GM23248 (cell line): Measurements from ENCODE around the gene SF3B3. TPM values are rescaled to one million over a fixed set of nuclear protein-coding genes. Genes with fewer than 3 reads are reported as not detected.
"Not testable (repeated sequence)": the region's sequence is repeated elsewhere in the genome, so short reads cannot be mapped to it uniquely, and the experiment has no call there.

Experiments used
- DNase-seq: peaks from one replicate; pipeline ENCODE4 v3.0.0-alpha.2; 2015
- H2AFZ ChIP-seq: fragments of 200-600 bp; sonication (generic); 2 replicates; pipeline ENCODE4 v1.6.1; 2016; ENCODE audit warnings: antibody characterized with exemption
- H3F3A ChIP-seq: fragments of 200-600 bp; sonication (generic); 2 replicates; pipeline ENCODE4 v1.6.1; 2016; ENCODE audit warnings: mild to moderate bottlenecking, antibody characterized with exemption, mixed run types; ENCODE audit not compliant: insufficient read depth
- H3K27ac ChIP-seq: fragments of 200-600 bp; sonication (generic); 2 replicates; pipeline ENCODE4 v1.5.1; 2016; ENCODE audit warnings: mild to moderate bottlenecking
- H3K27me3 ChIP-seq: fragments of 200-600 bp; sonication (generic); replicated peaks from 2 replicates; pipeline ENCODE4 v1.6.1; 2016; ENCODE audit warnings: mild to moderate bottlenecking; ENCODE audit not compliant: insufficient read depth
- H3K36me3 ChIP-seq: fragments of 200-600 bp; sonication (generic); 2 replicates; pipeline ENCODE4 v1.6.1; 2016; ENCODE audit warnings: low read depth, mild to moderate bottlenecking
- H3K4me1 ChIP-seq: fragments of 200-600 bp; sonication (generic); 2 replicates; pipeline ENCODE4 v1.6.1; 2016; ENCODE audit warnings: mild to moderate bottlenecking; ENCODE audit not compliant: insufficient read depth
- H3K4me2 ChIP-seq: fragments of 200-600 bp; sonication (generic); one replicate; pipeline ENCODE4 v1.6.1; 2016; ENCODE audit warnings: mild to moderate bottlenecking; ENCODE audit not compliant: unreplicated experiment
- H3K4me3 ChIP-seq: fragments of 200-600 bp; sonication (generic); 2 replicates; pipeline ENCODE4 v1.5.1; 2016; ENCODE audit warnings: mild to moderate bottlenecking
- H3K79me2 ChIP-seq: fragments of 200-600 bp; sonication (generic); 2 replicates; pipeline ENCODE4 v1.6.1; 2016; ENCODE audit warnings: mild to moderate bottlenecking; ENCODE audit not compliant: insufficient read depth
- H3K9ac ChIP-seq: fragments of 200-600 bp; sonication (generic); 2 replicates; pipeline ENCODE4 v1.6.1; 2016; ENCODE audit warnings: mild to moderate bottlenecking
- H3K9me2 ChIP-seq: fragments of 200-600 bp; sonication (generic); 2 replicates; pipeline ENCODE4 v1.6.1; 2016; ENCODE audit warnings: mixed run types, mild to moderate bottlenecking, moderate library complexity; ENCODE audit not compliant: insufficient read depth
- H3K9me3 ChIP-seq: fragments of 200-600 bp; sonication (generic); one replicate; pipeline ENCODE4 v1.6.1; 2017; ENCODE audit warnings: low read depth
- H4K20me1 ChIP-seq: fragments of 200-600 bp; sonication (generic); 2 replicates; pipeline ENCODE4 v1.6.0; 2016; ENCODE audit not compliant: insufficient read depth
- EZH2 ChIP-seq: fragments of 200-600 bp; sonication (generic); IDR thresholded peaks from 2 replicates; pipeline ENCODE4 v1.6.1; 2018; ENCODE audit warnings: antibody characterized with exemption, mild to moderate bottlenecking; ENCODE audit not compliant: insufficient read depth, poor library complexity, severe bottlenecking
- EZH2phosphoT487 ChIP-seq: fragments of 200-600 bp; sonication (generic); IDR thresholded peaks from 2 replicates; pipeline ENCODE4 v1.6.1; 2018; ENCODE audit warnings: antibody characterized with exemption, moderate library complexity, mild to moderate bottlenecking, low read depth; ENCODE audit not compliant: insufficient read depth
- WGBS, 2 experiments: methylation state at CpG; one replicate each; pipeline ENCODE4 v1.1.6; 2015 to 2017; ENCODE audit warnings: low lambda C conversion rate in 2 of 2, low coverage in 1 of 2; ENCODE audit errors: missing lambda C conversion rate in 2 of 2; 5-methylcytosine and 5-hydroxymethylcytosine counted together
- in situ Hi-C: fragments of 300-500 bp; cut with MboI; formaldehyde crosslinking; loops from 2 replicates; pipeline ENCODE4 v1.15.0; 2020
- polyA plus RNA-seq: library from polyadenylated mRNA; unstranded; fragments of >200 nt; fragmentation: Nextera tagmentation; extraction: Ambion mirVana; gene quantifications from 2 replicates; pipeline ENCODE4 v1.2.1, GENCODE V29; 2016
- total RNA-seq: library from RNA; depleted of rRNA; stranded (reverse); fragments of >200 nt; shearing (Covaris generic); gene quantifications from 2 replicates; pipeline ENCODE4 v1.2.3, GENCODE V29; 2014

SF3B3 gene
- total and polyA plus RNA-seq, 2 experiments from 2014 or later: 166 to 185 TPM

GRCh38 chr16:70526403-70526802 lies 2.8 kb downstream of the SF3B3 start:
- no peaks in the 10 kb centered on the region for H3K27me3 ChIP-seq
- H3K27ac ChIP-seq: peak overlapping the region; percentile 25; the same call in 1 of the 2 replicates
- H3K9ac ChIP-seq: peak overlapping the region; percentile 34
- peak; percentile 26 for DNase-seq
- WGBS, 2 experiments: 77 to 81% methylated on average over 6 of the region's 6 CpGs
- H3K36me3 ChIP-seq: peaks cover 40% of the 10 kb centered on the region
- in situ Hi-C loops: no loop called here
- H3K9me2 ChIP-seq: no peaks in the 10 kb centered on the region
- H2AFZ ChIP-seq: no peak overlapping the region
- H3K4me1 ChIP-seq: peaks cover 30% of the 10 kb centered on the region
- peaks cover 5% of the 10 kb centered on the region; the same call in 1 of the 2 replicates for H4K20me1 ChIP-seq
- peak overlapping the region; percentile 95 for H3K4me2 ChIP-seq
- peaks cover 34% of the 10 kb centered on the region for H3F3A ChIP-seq
- H3K4me3 ChIP-seq: peak overlapping the region; percentile 47
- TF ChIP-seq EZH2phosphoT487: no peak
- TF ChIP-seq EZH2: no peak
- H3K9me3 ChIP-seq: no peaks in the 10 kb centered on the region
- peaks cover 98% of the 10 kb centered on the region for H3K79me2 ChIP-seq

GRCh38 chr16:70527315-70527996 lies 3.8 kb downstream of the SF3B3 start:
- H3K9ac ChIP-seq: peak overlapping the region; percentile 34; the same call in 1 of the 2 replicates
- peaks cover 5% of the 10 kb centered on the region; the same call in 1 of the 2 replicates for H4K20me1 ChIP-seq
- H3K4me3 ChIP-seq: peak overlapping the region; percentile 47; the same call in 1 of the 2 replicates
- H2AFZ ChIP-seq: no peak overlapping the region
- peak overlapping the region; percentile 25 for H3K27ac ChIP-seq
- H3K9me2 ChIP-seq: no peaks in the 10 kb centered on the region
- H3K79me2 ChIP-seq: peaks cover 98% of the 10 kb centered on the region
- peaks cover 51% of the 10 kb centered on the region for H3K36me3 ChIP-seq
- no peaks in the 10 kb centered on the region for H3K9me3 ChIP-seq
- peaks cover 26% of the 10 kb centered on the region for H3K4me1 ChIP-seq
- TF ChIP-seq EZH2phosphoT487 (no peak), EZH2 (no peak)
- H3K27me3 ChIP-seq: no peaks in the 10 kb centered on the region
- 64 to 66% methylated on average over 8 of the region's 8 CpGs for WGBS, 2 experiments
- peaks cover 34% of the 10 kb centered on the region for H3F3A ChIP-seq
- no peak for DNase-seq
- in situ Hi-C loops: no loop called here
- peak overlapping the region; percentile 95 for H3K4me2 ChIP-seq

GRCh38 chr16:70529051-70529777 lies 5.6 kb downstream of the SF3B3 start:
- Histone ChIP-seq H2AFZ (no peak overlapping the region), H3K9me2 (no peaks in the 10 kb centered on the region), H3K36me3 (peaks cover 68% of the 10 kb centered on the region), H3K27ac (peak overlapping the region; percentile 71), H3K79me2 (peaks cover 100% of the 10 kb centered on the region), H3K9me3 (no peaks in the 10 kb centered on the region), H3F3A (peaks cover 37% of the 10 kb centered on the region), H3K4me1 (peaks cover 24% of the 10 kb centered on the region), H3K27me3 (no peaks in the 10 kb centered on the region), H4K20me1 (peaks cover 5% of the 10 kb centered on the region; the same call in 1 of the 2 replicates), H3K9ac (peak overlapping the region; percentile 31), H3K4me3 (peak overlapping the region; percentile 13), H3K4me2 (peak overlapping the region; percentile 48)
- 60 to 61% methylated on average over 8 of the region's 8 CpGs for WGBS, 2 experiments
- TF ChIP-seq EZH2: no peak
- TF ChIP-seq EZH2phosphoT487: no peak
- DNase-seq: peak; percentile 87
- in situ Hi-C loops: no loop called here

DNA sequence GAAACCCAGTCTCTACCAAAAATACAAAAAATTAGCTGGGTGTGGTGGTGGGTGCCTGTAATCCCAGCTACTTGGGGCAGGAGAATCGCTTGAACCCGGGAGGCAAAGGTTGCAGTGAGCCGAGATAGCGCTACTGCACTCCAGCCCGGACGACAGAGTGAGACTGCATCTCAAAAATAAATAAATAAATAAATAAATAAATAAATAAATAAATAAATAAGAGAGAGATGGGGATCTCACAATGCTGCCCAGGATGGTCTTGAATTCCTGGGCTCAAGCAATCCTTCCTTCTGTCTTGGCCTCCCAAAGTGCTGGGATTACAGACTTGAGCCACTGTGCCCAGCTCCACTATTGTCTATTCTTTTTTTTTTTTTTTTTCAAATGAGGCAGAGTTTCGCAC lies 6.3 kb downstream of the SF3B3 start:
- Histone ChIP-seq H3F3A (peaks cover 37% of the 10 kb centered on the region), H3K79me2 (peaks cover 100% of the 10 kb centered on the region), H3K4me1 (peaks cover 24% of the 10 kb centered on the region), H3K36me3 (peaks cover 74% of the 10 kb centered on the region)
- H3K4me2 ChIP-seq, H3K27me3 ChIP-seq, H3K4me3 ChIP-seq, H2AFZ ChIP-seq, H4K20me1 ChIP-seq, DNase-seq, H3K9me2 ChIP-seq, H3K9ac ChIP-seq, H3K27ac ChIP-seq, H3K9me3 ChIP-seq: not testable (repeated sequence)
- in situ Hi-C loops: loop anchor here (10.0 kb wide), 1 partner anchor 115 kb away; the partner anchor contains the start of gene IL34
- 95 to 97% methylated on average over 7 of the region's 7 CpGs for WGBS, 2 experiments
